Sigmoid colon (tissue), 7 donors: ENCODE data around the gene FBXL15. TPM values are rescaled to one million over a fixed set of nuclear protein-coding genes. Genes with fewer than 3 reads are reported as not detected.
A peak's percentile ranks its signal among the peaks of the same experiment; 100 is the strongest.

Experiments used
- DNase-seq: peaks from one replicate; pipeline ENCODE4 v3.0.0-alpha.2; 2019
- H3K27ac ChIP-seq, 4 donors: fragments of 200-600 bp; sonication (generic); one replicate each; pipeline ENCODE4 v1.5.1; 2016 to 2019; ENCODE audit warnings: mild to moderate bottlenecking in 1 of 4
- H3K27me3 ChIP-seq, 3 donors: fragments of 200-600 bp; sonication (generic); one replicate each; pipeline ENCODE4 v1.5.1; 2019; ENCODE audit warnings: mild to moderate bottlenecking in 1 of 3
- H3K36me3 ChIP-seq, 4 donors: fragments of 200-600 bp; sonication (generic); one replicate each; pipeline ENCODE4 v1.5.1; 2016 to 2019
- H3K4me1 ChIP-seq, 4 donors: fragments of 200-600 bp; sonication (generic); one replicate each; pipeline ENCODE4 v1.5.1; 2017 to 2019
- H3K4me3 ChIP-seq, 4 donors: fragments of 200-600 bp; sonication (generic); one replicate each; pipeline ENCODE4 v1.5.1; 2017 to 2019; ENCODE audit warnings: mild to moderate bottlenecking in 2 of 4, moderate library complexity in 1 of 4
- H3K9me3 ChIP-seq, 4 donors: fragments of 200-600 bp in 3 of 4; sonication (generic) in 3 of 4; one replicate each; pipeline versions ENCODE4 v1.5.1 to v1.6.1; 2013 to 2019
- CTCF ChIP-seq, 4 experiments: fragments of 450-650 bp in 3 of 4; fragments of 200-600 bp in 1 of 4; IDR thresholded peaks; one replicate each; pipeline ENCODE4 v1.5.1; 2016 to 2019; ENCODE audit warnings: antibody characterized with exemption in 4 of 4, mild to moderate bottlenecking in 3 of 4, moderate library complexity in 2 of 4
- EP300 ChIP-seq, 4 donors: sonication (generic); formaldehyde crosslinking; IDR thresholded peaks; one replicate each; pipeline ENCODE4 v1.6.1; 2017; ENCODE audit warnings: antibody characterized with exemption in 4 of 4
- POLR2A ChIP-seq, 2 donors: fragments of 450-650 bp; IDR thresholded peaks; one replicate each; pipeline ENCODE4 v1.6.1; 2016; ENCODE audit warnings: antibody characterized with exemption in 2 of 2, mild to moderate bottlenecking in 2 of 2, moderate library complexity in 2 of 2
- POLR2AphosphoS5 ChIP-seq, 4 donors: sonication (generic); formaldehyde crosslinking; IDR thresholded peaks; one replicate each; pipeline ENCODE4 v1.6.1; 2017; ENCODE audit warnings: antibody characterized with exemption in 4 of 4
- WGBS, 2 donors: extraction: QIAGEN DNeasy Blood & Tissue Kit; methylation state at CpG; one replicate each; pipeline ENCODE4 v1.1.7; 2013; 5-methylcytosine and 5-hydroxymethylcytosine counted together
- intact Hi-C: fragments of 100-400 bp; cut with DNase I; formaldehyde crosslinking; loops from one replicate; pipeline ENCODE4 v1.15.1; 2023
- polyA plus RNA-seq, 3 donors: library from polyadenylated mRNA; stranded (reverse); fragments of 200-250 nt; gene quantifications; one replicate each; pipeline ENCODE4 v1.2.3, GENCODE V29; 2013
- total RNA-seq, 4 donors: library from RNA; depleted of rRNA; stranded (reverse); fragments of >200 nt; gene quantifications; one replicate each; pipeline ENCODE4 v1.1.0, GENCODE V29; 2016
- donor health status: healthy with polysubstance abuse.
- donor health status: Bipolar disorder and iron deficiency.
- donor health status: healthy.

FBXL15 gene
- total and polyA plus RNA-seq, 7 donors, result 19.0 to 51.3 (median 30.7) TPM

GRCh38 chr10:102404361-102405107, 16.1 kb upstream of the FBXL15 start:
- TF ChIP-seq POLR2AphosphoS5 (IDR thresholded peaks at IDR 0.05) (peak in 2 of 4 donors; percentile 3 to 26), POLR2A (IDR thresholded peaks at IDR 0.05) (no peak), CTCF (IDR thresholded peaks at IDR 0.05) (no peak), EP300 (IDR thresholded peaks at IDR 0.05) (no peak)
- intact Hi-C loops, result no loop called here

GRCh38 chr10:102405108-102405571, 15.5 kb upstream of the FBXL15 start:
- no peak for DNase-seq
- H3K9me3 ChIP-seq, result no peaks in the 10 kb centered on the region
- intact Hi-C loops, result no loop called here
- H3K36me3 ChIP-seq, result peaks cover 28 to 46% (median 35%) of the 10 kb centered on the region in 4 donors
- WGBS, 2 donors, result 81 to 89% methylated on average over 19 of the region's 19 CpGs
- TF ChIP-seq POLR2A (IDR thresholded peaks at IDR 0.05), result no peak
- peak overlapping the region; percentile 84 to 99 (median 98) for H3K27ac ChIP-seq
- H3K27me3 ChIP-seq, result peaks cover 0 to 7% (median 0%) of the 10 kb centered on the region in 3 donors
- H3K4me1 ChIP-seq, result peaks cover 0 to 79% (median 72%) of the 10 kb centered on the region in 4 donors
- no peak overlapping the region for H3K4me3 ChIP-seq

More at GRCh38 chr10:102404361-102405107, 16.1 kb upstream of the FBXL15 start:
- H3K4me1 ChIP-seq, result peaks cover 0 to 79% (median 71%) of the 10 kb centered on the region in 4 donors
- peaks cover 31 to 48% (median 36%) of the 10 kb centered on the region in 4 donors for H3K36me3 ChIP-seq
- no peak for DNase-seq
- H3K27me3 ChIP-seq, result peaks cover 0 to 4% (median 0%) of the 10 kb centered on the region in 3 donors
- no peaks in the 10 kb centered on the region for H3K9me3 ChIP-seq
- H3K4me3 ChIP-seq, result no peak overlapping the region
- 87 to 90% methylated on average over 17 of the region's 17 CpGs for WGBS, 2 donors
- H3K27ac ChIP-seq, result peak overlapping the region; percentile 95 to 99 (median 98)

GRCh38 chr10:102405632-102406031, 15.0 kb upstream of the FBXL15 start:
- H3K27ac ChIP-seq, result peak overlapping the region; percentile 84 to 99 (median 98)
- H3K4me1 ChIP-seq, result peaks cover 0 to 81% (median 73%) of the 10 kb centered on the region in 4 donors
- WGBS, 2 donors, result 66 to 72% methylated on average over 6 of the region's 6 CpGs

GRCh38 chr10:102406815-102407214, 13.8 kb upstream of the FBXL15 start:
- 84 to 94% methylated on average over 2 of the region's 2 CpGs for WGBS, 2 donors
- peak overlapping the region; percentile 84 to 99 (median 98) for H3K27ac ChIP-seq
- peak; percentile 97 for DNase-seq
- TF ChIP-seq EP300 (IDR thresholded peaks at IDR 0.05) (peak; percentile 98 to 100 (median 99)), POLR2AphosphoS5 (IDR thresholded peaks at IDR 0.05) (peak; percentile 95 to 98 (median 97)), POLR2A (IDR thresholded peaks at IDR 0.05) (peak; percentile 35 to 67), CTCF (IDR thresholded peaks at IDR 0.05) (no peak)
- H3K9me3 ChIP-seq, result no peaks in the 10 kb centered on the region
- peak overlapping the region; percentile 14 to 80 (median 52) for H3K4me3 ChIP-seq
- peaks cover 15 to 29% (median 20%) of the 10 kb centered on the region in 4 donors for H3K36me3 ChIP-seq
- intact Hi-C loops, result loop anchor here (1.0 kb wide), 1 partner anchor 11 kb away; no protein-coding TSS in a partner anchor
- H3K4me1 ChIP-seq, result peaks cover 0 to 75% (median 72%) of the 10 kb centered on the region in 4 donors
- peaks cover 0 to 17% (median 7%) of the 10 kb centered on the region in 3 donors for H3K27me3 ChIP-seq

More at GRCh38 chr10:102405632-102406031, 15.0 kb upstream of the FBXL15 start:
- TF ChIP-seq POLR2AphosphoS5 (IDR thresholded peaks at IDR 0.05) (peak in 1 of 4 donors; percentile 26), POLR2A (IDR thresholded peaks at IDR 0.05) (no peak), EP300 (IDR thresholded peaks at IDR 0.05) (no peak), CTCF (IDR thresholded peaks at IDR 0.05) (no peak)
- DNase-seq, result no peak
- Histone ChIP-seq H3K36me3 (peaks cover 25 to 41% (median 31%) of the 10 kb centered on the region in 4 donors), H3K27me3 (peaks cover 0 to 12% (median 3%) of the 10 kb centered on the region in 3 donors), H3K4me3 (no peak overlapping the region), H3K9me3 (no peaks in the 10 kb centered on the region)
- intact Hi-C loops, result no loop called here
